Stimulated activated CD4-positive, alpha-beta T cell treated with anti-CD3 and anti-CD28 coated beads, Interleukin-2, amount 100 ng/mL, for 24 hours (primary cell): ENCODE data around the gene RASL11B.
"Not testable (repeated sequence)": the region's sequence is repeated elsewhere in the genome, so short reads cannot be mapped to it uniquely, and the experiment has no call there.

Experiments
- DNase-seq, 2 donors: peaks; one replicate each; pipeline ENCODE4 v3.0.0-alpha.2; 2020

RASL11B gene, protein sequence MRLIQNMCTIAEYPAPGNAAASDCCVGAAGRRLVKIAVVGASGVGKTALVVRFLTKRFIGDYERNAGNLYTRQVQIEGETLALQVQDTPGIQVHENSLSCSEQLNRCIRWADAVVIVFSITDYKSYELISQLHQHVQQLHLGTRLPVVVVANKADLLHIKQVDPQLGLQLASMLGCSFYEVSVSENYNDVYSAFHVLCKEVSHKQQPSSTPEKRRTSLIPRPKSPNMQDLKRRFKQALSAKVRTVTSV

DNA sequence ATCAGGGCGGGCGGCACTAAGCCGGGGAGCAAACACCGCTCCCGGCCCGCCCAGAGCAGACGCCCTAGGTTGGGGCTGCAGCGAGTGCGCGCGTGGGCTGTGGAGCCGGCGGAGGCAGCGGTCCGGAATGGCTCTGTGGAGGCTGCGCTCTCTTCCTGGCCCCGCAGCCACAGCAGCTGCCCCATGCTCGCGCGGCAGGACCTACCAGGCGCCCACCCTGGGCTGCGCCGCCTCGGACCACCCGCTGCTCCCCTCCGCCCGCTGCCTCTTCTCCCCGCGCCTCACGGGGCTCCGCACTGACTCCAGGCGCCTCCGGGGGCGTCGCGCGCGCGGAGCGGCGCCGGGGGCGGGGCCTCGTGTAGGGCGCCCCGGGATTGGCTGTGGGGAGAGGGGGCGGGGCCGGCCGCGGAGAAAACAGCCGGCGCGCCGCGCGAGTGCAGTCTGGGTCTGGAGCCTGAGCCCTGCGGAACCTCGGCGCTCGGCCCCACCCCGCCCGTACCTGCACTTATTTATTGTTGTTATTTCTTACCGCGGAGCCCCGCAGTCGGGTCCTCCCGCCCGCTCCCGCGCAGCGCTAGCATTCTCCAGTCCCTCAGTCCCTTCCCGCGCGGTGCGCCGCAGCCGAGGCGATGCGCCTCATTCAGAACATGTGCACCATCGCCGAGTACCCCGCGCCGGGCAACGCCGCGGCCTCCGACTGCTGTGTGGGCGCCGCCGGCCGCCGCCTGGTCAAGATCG lies at the start of gene RASL11B:
Gene RASL11B (plus strand): TSS at position 439 of the 738 bp plus-strand sequence. CDS start 191 bp downstream, at position 630.
- peak; percentile 84 to 89 for DNase-seq

DNA sequence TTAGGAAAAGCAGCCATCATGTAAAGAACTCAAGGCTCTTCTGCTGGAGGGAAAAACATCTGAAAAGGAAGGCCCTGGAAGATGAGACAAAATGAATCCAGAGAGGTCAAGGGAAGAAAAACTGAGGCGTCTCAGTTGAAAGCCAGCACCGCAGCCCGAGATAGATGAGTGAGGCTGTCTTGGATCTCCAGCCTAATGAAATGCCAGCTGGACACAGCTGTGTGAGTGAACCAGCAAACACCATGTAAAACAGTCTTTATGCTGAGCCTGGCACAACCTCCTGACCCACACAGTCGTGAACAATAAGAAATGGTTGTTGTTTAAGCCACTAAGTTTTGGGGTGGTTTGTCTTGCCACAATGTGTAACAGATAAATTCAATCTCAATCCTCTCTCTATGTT lies 48.6 kb upstream of the RASL11B start:
- no peak for DNase-seq

DNA sequence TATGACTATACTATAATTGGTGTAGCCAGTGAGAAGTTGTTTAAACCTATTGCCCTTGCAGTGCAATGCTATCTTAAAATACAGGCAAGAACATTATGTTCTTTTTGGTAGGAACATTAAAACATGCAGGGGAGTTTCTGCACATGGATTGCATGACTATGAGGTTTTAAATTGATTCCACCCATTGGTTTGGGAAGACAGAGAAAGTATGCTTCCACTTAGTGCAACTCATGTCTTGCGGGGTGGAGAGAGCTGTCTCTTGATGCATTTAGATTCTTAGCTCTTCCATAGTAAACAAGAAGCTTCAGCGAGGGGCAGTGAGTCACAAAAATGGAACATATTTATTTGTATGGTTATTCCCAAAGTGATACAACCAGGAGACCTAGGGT lies 39.5 kb upstream of the RASL11B start:
- no peak for DNase-seq

DNA sequence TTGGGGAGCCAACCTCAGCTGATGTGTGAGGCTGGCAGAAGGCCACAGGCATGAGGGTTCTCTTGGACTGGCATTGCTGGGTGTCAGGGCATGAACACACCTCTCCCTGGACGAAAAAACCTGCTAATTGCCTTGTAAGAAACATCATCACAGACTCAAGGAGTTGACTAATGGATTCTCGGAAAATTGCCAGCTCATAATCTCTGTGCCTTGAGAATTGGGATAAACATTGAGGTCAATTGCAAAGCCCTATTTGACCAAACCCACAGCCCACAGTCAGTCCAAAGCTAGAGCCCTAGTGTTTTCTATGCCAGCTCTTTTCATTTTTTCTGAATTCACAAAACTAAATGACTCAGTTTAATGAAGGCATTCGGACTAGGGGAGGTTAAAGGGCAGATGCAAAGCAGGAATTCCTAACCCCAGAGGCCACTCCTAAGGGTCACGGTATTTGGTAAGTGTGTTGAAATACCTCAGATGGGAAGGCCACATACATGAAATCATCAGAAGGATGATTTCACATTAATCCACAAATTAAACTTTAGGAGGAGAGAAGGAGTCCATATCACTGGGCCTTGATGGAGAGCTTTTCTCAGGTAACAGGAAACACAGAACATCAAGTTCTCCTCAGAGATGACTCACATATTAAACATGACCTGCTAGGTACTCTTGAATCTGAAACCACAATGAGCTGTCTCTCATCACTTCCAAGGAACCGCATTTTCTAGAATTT lies 39.0 kb upstream of the RASL11B start:
- no peak for DNase-seq

DNA sequence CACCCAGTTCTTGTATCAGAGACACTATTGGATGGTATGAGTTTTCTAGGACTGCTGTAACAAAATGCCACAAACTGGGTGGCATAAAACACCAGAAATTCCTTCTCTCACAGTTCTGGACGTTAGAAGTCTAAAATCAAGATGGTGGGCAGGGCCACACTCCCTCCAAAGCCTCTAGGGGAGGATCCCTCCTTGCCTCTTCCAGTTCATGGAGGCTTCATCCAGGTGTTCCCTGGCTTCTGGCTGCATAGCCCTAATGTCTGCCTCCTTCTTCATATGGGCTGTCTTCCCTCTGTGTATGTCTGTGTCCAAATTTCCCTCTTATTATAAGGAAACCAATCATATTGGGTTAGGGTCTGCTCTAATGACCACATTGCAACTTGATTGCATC lies 38.4 kb upstream of the RASL11B start:
- DNase-seq, result no peak

DNA sequence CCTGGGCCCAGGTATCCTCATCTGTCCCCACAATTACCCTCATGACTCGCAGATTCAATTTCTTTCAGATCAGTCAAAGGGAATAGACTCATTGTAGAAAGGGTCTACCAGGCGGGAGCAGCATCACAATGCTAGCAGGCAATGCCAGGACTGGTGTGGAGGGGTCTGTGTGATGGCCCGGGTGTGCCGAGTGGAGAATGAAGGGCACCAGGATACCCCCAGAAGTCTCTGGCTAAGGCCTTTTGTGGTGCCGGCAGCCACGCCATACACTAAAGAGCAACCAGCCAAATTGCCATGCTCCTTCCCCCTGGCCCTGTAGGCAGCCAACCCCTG lies 37.9 kb upstream of the RASL11B start:
- no peak for DNase-seq

DNA sequence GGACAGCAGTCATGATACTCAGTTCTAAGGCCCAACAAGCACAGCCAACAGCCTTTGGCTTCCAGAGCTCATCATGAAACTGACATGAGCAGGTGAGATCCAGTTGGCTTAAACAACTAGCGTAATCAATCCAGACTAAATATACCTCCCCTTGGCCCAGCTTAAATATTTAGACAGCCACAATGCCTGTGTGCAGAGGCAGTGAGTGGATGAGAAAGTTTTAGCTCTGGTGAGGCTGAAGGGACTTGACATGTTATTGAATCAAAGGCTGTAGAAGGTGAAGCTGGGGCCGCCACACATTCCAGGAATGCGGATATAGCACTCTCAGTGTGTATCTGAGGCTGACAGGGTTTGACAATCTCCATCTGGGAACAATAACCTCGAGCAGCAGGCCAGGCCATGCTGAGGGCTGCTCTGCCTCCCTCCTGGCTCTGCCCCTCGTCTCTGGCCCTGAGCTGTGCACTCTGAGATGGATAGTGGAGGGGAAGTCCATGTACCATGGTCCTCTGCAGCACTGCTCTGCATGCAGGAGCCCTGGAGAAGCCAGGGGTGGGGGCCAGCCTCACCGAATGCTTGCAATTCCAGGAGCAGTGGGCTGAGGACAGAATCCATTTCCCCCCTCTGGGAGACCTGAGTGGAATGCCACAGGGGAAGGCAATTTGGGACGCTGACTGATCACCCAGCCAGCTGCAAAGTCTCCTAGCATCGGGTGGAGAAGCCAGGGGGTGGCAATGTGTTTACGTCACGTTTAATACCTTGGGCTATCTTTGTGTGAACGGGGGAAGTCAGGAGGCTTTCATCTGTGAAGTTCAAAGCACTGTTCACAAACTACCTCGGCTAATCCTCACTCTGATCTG lies 37.3 kb upstream of the RASL11B start:
- no peak for DNase-seq

DNA sequence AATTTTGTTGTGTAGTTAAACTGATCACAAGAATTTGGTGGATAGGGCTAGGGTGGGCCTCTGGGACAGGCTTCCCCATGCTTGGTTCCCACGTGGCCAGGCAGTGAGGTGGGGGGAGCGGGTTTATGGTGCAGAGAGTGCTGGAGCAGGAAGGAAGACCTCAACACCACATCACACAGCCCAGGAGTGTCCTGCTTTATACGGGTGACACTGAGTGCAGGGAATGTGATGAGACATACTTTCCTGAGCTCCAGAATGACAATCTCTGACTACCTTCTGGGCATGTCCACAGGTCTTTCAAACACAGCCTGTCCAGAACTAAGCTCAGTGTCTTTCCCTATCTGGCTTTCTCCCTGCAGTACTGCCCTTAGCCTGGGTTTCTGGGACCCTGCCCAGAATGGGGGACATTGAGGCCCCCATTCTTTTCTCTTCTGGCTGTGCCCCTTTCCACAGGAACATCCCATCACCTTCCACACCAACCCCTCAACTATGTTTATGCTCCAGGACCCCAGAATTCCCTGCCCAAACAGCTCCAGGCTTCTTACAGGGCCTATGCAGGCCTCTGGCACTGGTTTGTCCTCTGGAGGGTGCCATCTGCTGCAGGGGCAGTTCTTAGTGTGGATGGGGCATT lies 36.5 kb upstream of the RASL11B start:
- DNase-seq, result no peak

DNA sequence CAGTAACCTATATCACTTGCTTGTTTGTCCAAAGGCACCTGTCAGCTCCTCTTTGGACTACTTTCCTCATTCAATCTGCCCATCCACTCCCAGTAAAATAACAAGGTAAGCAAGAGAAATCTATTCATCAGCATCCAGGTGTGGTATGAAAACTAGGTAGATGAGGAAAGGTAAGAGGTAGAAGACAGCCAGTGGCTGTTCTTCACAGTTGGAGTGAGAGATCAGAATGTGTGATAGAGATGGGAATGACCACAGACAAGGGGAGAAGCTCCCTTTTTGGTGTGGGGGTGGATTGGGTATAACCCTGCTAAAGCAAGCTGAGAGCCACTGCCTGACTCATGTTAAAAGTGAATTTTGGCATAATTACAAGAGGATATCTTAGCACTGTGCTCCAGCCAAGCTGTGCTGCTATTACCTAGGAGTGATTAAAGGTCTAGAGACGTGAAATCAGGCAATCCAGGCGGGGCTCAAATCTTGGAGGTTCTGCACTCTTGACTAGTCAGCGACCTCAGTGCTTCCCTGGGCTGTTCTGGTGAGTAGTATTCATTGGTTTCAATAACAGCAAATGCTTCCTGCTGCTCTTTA lies 28.1 kb upstream of the RASL11B start:
- no peak for DNase-seq

DNA sequence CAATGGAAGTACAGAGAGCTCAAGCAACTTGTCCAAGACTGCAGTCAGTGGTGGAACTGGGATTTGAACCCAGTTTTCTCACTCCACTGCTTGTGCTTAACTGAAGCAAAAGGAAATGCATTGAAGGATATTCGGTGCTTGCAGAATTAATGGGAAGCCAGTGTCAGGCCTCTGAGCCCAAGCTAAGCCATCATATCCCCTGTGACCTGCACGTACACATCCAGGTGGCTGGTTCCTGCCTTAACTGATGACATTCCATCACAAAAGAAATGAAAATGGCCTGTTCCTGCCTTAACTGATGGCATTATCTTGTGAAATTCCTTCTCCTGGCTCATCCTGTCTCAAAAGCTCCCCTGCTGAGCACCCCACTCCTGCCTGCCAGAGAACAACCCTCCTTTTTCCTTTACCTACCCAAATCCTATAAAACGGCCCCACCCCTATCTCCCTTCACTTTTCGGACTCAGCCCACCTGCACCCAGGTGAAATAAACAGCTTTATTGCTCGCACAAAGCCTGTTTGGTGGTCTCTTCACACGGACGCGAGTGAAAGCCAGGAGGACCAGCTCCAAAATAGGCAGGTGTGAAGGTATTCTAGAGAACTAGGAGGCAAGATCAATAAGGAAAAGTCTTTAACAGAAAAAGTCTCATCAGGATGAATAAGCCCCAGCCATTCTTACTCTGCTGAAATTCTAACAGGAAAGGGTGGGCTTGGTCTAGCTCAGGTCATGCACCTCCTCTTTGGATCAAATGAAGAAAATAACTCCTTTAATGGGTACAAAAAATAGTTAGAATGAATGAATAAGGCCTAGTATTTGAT lies 27.3 kb upstream of the RASL11B start:
- not testable (repeated sequence) for DNase-seq

DNA sequence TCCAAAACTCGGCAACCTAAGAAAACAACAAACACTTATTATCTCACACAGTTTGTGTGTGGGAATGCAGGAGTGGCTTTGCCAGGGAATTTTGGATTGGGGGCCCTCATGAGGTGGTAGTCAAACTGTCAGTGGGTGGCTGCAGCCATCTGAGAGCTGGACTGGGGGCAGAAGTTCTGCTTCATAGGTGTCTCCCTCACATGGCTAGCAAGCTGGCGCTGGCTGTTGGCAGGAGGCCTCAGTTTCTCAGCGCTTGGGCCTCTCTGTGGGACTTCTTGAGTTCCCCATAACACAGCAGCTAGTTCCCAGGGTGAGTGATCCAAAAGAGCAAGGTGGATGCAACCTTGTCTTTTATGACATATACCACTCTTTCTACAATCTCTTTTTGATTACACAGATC lies 26.0 kb upstream of the RASL11B start:
- no peak for DNase-seq

DNA sequence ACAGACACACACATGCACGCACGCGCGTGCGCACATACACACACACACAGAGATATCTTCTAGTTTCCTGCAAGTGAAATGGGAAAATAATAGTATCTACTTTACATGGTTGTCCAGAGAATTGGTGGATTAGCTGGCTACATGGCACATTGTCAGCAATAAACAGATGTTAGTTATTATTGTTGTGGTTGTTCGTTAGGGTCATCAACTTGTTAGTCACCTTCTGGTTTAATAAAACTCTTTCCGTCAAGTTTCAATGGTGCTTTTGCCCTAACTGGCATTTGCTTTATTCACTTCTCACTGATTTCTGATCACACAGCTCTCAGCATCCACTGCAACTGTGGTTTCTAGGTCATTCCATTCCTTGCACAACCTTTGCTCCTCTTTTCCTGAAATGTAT lies 25.4 kb upstream of the RASL11B start:
- DNase-seq, result no peak

DNA sequence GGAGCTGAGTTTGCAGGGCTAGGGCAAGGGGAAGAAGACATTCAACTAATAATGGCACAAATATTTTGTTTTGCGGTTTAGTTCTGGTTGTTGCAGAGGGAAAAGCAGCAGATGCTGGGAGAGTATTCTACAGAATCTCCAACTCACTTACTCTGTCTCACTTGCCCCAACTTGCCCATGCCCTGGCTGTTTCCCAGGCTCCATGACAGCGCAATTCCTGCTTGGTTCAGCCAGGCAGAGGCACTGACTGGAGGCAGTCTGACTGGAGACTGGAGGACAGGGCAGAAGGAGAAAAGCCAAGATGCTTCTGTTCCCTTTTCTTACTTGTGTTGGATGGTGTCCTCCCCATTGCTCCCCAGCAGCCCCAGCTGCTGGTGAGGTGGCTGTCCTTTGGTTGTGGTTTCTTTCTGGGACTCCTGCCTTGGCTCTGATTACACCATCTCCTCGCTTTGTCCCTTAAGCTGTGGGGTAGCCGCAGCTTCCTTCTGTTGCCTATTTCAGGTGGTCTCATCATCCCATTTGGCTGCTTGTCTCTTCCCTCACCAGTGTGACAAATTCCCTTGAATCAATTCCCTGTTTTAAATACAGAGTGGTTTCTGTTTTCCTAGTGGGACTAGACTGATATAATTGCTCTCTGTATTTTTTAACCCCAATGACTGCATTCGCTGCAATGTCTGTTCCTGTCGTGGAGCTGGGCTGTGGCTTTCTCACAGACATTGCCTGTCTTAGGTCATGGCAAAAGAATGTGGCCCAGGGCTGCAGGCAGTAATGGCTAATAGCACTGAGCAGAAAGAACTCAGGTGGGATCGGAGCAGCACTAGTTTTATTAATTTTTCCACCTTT lies 24.2 kb upstream of the RASL11B start:
- DNase-seq, result no peak

DNA sequence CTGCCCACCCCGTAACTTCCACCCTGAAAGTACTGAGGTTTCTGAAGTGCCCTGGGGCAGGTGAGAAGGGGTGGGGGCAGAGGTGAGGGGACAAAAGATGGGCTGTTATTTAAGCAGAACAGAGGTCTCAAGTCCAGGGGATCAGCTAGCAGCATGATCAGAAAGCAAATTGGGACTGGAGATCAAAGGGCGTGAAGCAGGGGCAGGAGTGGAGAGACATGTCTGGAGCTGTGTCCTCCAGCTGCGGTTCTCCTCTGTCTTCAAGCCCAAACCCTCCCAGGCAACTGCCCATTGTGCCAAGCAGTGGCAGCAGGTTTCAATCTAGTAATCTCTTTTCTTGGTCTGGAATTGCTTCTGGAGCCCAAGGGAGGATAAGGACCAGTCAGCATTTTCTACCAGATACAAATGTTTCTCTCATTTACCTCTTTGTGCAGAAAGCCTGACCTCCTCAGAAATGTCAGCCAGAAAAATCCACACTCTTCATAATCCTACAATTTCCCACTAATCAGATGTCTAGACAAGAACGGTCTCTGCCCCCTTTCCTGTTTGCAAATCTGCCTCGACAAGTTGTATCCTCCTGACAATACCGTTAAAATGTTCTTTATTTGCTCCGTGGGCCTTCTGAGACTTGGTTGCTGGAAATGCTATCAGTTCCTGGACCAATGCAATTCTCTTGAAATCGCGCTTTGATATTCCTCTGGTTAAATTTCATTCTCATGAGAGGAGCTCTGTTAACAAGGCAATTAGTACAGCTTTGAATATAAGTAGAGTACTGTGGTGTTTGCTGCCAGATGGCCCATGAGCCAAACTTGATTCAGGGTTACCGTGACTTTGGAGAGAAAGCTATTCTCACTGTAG lies 23.2 kb upstream of the RASL11B start:
- no peak for DNase-seq

DNA sequence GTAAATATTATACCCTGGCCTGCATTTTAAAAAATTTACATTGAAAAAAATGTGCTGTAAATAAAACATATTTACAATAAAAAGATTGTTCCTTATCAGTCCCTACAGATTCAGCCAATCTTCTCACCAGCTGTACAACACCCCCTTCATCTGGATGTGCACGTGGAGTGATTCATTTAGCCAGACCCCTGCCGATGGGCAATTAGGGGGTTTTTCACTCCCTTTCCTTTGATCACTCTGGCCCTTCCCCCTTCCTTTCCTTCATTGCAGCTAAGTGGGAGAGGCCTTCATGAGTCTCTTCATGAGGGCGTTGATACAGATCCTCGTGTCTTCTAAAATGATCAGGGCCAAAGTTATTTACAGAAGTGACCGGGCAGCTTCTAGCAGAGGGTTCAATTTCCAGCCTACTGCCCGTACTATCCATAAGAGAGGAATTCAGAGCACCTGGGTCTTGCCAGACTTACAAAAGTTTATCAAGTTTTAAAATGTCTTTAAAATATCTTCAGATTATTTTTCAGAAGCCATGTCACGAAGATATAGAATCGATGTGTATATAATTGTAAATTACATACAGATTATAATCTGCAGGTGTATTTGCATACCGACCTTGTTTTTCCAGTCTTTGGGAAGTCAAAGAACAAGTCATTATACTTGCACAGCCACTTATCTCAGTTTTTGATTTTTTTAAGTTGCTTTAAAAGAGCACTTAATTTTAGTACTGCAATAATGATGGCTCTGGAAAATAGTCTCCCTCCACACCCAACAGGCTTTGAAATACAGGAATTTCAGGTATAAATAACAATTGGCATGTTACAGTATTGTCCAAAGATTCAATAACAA lies 21.4 kb upstream of the RASL11B start:
- DNase-seq, result no peak

DNA sequence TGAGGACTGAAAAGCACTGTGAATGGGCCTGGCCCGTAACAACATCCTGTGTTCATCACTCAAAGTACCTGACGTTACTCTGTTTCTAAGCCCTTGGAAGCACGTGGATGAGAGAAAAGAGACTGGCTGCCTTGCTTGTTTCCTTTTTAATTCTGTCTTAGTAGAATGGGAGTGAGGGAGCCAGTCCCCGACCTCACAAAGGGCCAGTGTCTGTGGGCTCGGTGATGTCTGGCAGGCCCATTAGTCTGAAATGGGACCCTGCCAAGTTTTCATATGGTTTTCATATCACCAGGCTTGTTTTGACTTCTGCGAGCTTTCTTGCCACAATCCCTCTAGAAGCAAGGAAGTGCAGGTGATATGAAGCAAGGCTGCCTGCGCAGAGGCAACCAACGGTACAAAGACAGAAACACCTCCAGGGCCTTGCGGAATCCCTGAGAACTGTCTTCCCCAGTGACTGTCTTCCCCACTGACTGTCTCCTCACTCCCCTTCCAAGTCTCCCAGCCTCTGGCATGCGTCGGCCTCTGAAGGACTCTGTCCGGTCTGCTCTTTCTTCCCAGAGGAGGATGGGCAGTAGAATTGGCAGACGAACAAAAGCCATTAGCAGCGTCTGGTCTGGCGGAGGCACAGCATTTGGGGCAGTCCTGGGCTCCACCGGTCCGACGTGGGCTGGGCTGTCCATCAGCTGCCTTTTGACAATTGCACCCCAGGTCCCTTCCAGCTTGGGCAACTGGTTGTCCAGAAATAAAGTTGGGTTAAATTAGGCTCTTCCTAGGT lies 20.2 kb upstream of the RASL11B start:
- DNase-seq, result no peak

DNA sequence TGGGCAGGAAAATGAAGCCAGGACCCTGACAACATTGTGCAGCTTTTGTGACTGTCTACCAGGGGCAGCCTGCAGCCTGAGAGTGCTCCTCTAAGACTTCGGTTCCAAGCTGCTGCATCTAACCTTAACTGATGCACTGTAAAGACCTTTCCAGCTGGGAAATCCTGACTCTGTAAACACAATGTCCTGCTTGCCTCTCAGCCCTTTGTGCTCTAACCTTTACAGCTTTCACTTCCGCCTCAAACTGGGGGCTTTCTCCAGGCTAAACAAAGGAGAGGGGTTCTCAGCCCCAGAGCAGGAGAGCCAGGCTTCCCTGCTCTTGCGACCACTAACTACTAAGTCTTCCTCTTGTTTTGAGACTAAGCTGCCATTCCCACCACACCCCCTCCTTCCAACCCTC lies 19.3 kb upstream of the RASL11B start:
- DNase-seq, result no peak

DNA sequence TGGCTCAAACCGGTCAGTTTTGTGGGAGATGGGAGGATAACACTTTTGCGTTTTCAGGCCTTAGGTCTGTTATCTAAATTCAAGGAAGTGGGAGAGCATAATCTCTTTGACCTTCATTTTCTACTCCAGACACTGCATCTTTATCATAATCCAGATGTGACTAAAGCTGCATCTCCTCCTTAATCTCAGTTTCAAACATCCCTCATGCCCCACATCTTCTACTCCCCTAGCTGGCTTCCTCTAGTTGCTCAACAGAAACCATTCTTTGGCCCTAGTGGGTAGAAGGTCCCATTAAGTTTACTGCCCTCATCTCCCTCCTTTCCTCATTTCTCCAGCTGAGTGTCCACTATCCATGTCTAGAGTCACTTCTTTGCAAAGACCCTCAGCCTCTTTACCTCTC lies 18.8 kb upstream of the RASL11B start:
- no peak for DNase-seq
